Umbilical cord (tissue), 2 donors: ENCODE results near the gene TMEM218. TPM values are rescaled to one million over a fixed set of nuclear protein-coding genes. Genes with fewer than 3 reads are reported as not detected.
A peak's percentile ranks its signal among the peaks of the same experiment; 100 is the strongest.

Experiments used
- DNase-seq: peaks from one replicate; pipeline ENCODE4 v3.0.0-alpha.2; 2015; ENCODE audit warnings: low spot score
- total RNA-seq: library from RNA; depleted of rRNA; stranded (reverse); fragments of >200 nt; gene quantifications from one replicate; pipeline ENCODE4 v1.2.3, GENCODE V29; 2014; ENCODE audit warnings: low replicate concordance; ENCODE audit not compliant: insufficient read depth

Gene TMEM218
- 48.6 TPM for total RNA-seq

GRCh38 chr11:125111343-125112207, at the start of gene TMEM218:
Gene TMEM218, minus strand, starts transcription at chr11:125111626. Its CDS starts 9,385 bp downstream, at chr11:125102241.
- DNase-seq = peak; percentile 99

GRCh38 chr11:125157953-125158680, 46.7 kb upstream of the TMEM218 start:
- DNase-seq = peak; percentile 86

- DNase-seq = peak; percentile 47
These were observed 45.8 kb upstream of the TMEM218 start for GRCh38 chr11:125157118-125157733.

GRCh38 chr11:125156346-125157117, 45.1 kb upstream of the TMEM218 start:
- DNase-seq = peak; percentile 28

GRCh38 chr11:125155767-125156166, 44.3 kb upstream of the TMEM218 start:
- DNase-seq = no peak

GRCh38 chr11:125155100-125155444, 43.6 kb upstream of the TMEM218 start:
- DNase-seq = no peak

GRCh38 chr11:125154378-125155099, 43.1 kb upstream of the TMEM218 start:
- DNase-seq = peak; percentile 68

GRCh38 chr11:125153837-125154236, 42.4 kb upstream of the TMEM218 start:
- no peak for DNase-seq

GRCh38 chr11:125148743-125149142, 37.3 kb upstream of the TMEM218 start:
- no peak for DNase-seq

GRCh38 chr11:125148011-125148410, 36.6 kb upstream of the TMEM218 start:
- DNase-seq = no peak

GRCh38 chr11:125147280-125147679, 35.9 kb upstream of the TMEM218 start:
- DNase-seq = no peak

GRCh38 chr11:125146232-125146631, 34.8 kb upstream of the TMEM218 start:
- no peak for DNase-seq

GRCh38 chr11:125141686-125142535, 30.5 kb upstream of the TMEM218 start:
- DNase-seq = peak; percentile 72

- no peak for DNase-seq
These were observed 29.8 kb upstream of the TMEM218 start for GRCh38 chr11:125141178-125141577.

- peak; percentile 51 for DNase-seq
These were observed 28.8 kb upstream of the TMEM218 start for GRCh38 chr11:125140233-125140632.

- no peak for DNase-seq
These were observed 28.4 kb upstream of the TMEM218 start for GRCh38 chr11:125139778-125140177.

- no peak for DNase-seq
These were observed 27.5 kb upstream of the TMEM218 start for GRCh38 chr11:125138966-125139365.

- no peak for DNase-seq
These were observed 24.6 kb upstream of the TMEM218 start for GRCh38 chr11:125136001-125136400.

GRCh38 chr11:125132596-125132995, 21.2 kb upstream of the TMEM218 start:
- DNase-seq = no peak

- DNase-seq = no peak
These were observed 20.6 kb upstream of the TMEM218 start for GRCh38 chr11:125132071-125132470.
